DND-41 (cell line): ENCODE data around the gene GATAD2B.

Experiments used
- EZH2 ChIP-seq: IDR thresholded peaks from 3 replicates; pipeline ENCODE4 v1.6.1; 2012; ENCODE audit warnings: borderline replicate concordance, low read depth, mild to moderate bottlenecking, moderate library complexity, low read length, inconsistent platforms; ENCODE audit not compliant: severe bottlenecking
- TF ChIP-seq, protein P1 (sequence below): IDR thresholded peaks from 2 replicates; pipeline ENCODE4 v1.5.1; 2012; ENCODE audit warnings: borderline replicate concordance, low read length, moderate library complexity, mild to moderate bottlenecking; ENCODE audit not compliant: poor library complexity, severe bottlenecking; ENCODE audit errors: extremely low read depth

DNA sequence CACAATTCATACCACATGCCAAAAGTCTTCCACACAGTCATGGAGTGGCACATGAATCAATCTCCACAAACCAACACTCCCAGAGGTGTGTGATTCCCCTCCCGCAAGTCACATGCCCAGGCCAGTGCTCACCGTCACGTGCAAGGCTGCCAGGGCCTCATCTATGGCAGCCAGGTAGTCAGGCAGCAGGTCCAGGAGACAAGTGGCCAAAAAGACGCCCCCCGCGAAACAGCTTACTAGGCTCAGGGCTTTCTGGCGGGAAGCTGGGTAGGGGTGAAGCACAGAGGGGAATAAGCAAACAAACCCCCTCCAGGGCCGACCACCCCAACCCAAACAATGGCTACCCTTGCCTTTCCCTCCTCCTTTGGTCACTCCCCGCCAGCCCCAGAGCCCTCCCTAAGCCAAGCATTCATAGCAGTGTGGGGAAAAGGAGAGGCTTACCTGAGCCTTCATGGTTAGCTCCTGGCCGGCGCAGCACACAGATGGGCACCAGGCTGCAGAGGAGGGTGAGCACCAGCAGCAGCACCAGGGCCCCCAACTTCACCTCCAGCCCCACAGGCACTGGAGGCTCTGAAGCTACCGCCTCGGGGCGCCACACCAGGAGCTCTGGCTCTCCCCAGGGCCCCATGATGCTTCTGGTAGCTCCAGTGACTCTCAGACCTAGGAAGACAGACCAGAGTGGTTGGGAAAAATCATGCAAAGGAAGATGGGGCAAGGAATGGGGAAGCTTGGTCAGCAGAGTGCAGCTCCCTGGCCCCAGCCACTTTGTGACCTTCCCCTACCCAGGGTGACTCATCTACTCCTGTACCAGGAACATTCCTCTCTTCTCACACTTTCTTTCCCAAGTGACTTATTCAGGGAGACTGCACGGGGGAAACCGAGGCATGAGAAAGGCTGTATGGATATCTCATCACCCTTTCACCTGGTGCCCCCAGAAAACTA is 39.6 kb upstream of the GATAD2B start:
- TF ChIP-seq, protein P1, sequence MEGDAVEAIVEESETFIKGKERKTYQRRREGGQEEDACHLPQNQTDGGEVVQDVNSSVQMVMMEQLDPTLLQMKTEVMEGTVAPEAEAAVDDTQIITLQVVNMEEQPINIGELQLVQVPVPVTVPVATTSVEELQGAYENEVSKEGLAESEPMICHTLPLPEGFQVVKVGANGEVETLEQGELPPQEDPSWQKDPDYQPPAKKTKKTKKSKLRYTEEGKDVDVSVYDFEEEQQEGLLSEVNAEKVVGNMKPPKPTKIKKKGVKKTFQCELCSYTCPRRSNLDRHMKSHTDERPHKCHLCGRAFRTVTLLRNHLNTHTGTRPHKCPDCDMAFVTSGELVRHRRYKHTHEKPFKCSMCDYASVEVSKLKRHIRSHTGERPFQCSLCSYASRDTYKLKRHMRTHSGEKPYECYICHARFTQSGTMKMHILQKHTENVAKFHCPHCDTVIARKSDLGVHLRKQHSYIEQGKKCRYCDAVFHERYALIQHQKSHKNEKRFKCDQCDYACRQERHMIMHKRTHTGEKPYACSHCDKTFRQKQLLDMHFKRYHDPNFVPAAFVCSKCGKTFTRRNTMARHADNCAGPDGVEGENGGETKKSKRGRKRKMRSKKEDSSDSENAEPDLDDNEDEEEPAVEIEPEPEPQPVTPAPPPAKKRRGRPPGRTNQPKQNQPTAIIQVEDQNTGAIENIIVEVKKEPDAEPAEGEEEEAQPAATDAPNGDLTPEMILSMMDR: no peak
- no peak for TF ChIP-seq EZH2
